GM12878 (cell line): Measurements from ENCODE around the gene ITCH. TPM values are rescaled to one million over a fixed set of nuclear protein-coding genes. Genes with fewer than 3 reads are reported as not detected.
"Not testable (repeated sequence)": the region's sequence is repeated elsewhere in the genome, so short reads cannot be mapped to it uniquely, and the experiment has no call there.

Experiments used
- ATAC-seq: fragments of 200-7000 bp; cut with Tn5 transposase; 3 replicates; pipeline ENCODE4 v1.9.1; 2020; ENCODE audit warnings: mild to moderate bottlenecking, moderate library complexity
- BruUV-seq: library from RNA; stranded (reverse); fragments of 400-500 nt; replicated peaks from 2 replicates; lab custom pipeline; 2021; lab: Mats Ljungman, UMichigan
- CTCF ChIA-PET: fragments of 300-600 bp; sonication (Branson Sonifier 250); formaldehyde crosslinking; extraction: SDS; loops from one replicate; lab custom pipeline; 2021; ENCODE audit warnings: inconsistent platforms; lab: Yijun Ruan, JAX
- POLR2A ChIA-PET: fragments of 350-600 bp; formaldehyde crosslinking; extraction: SDS; loops from one replicate; lab custom pipeline; 2021; ENCODE audit warnings: inconsistent platforms; lab: Charles Lee
- RAD21 ChIA-PET: fragments of 300-600 bp; sonication (Branson Sonifier 250); formaldehyde crosslinking; loops from one replicate; lab custom pipeline; 2023; ENCODE audit warnings: antibody characterized with exemption; ENCODE audit not compliant: unreplicated experiment; lab: Charles Lee
- SMC1A ChIA-PET: fragments of 300-600 bp; sonication (Branson Sonifier 250); formaldehyde crosslinking; loops from one replicate; lab custom pipeline; 2023; ENCODE audit not compliant: unreplicated experiment, uncharacterized antibody; lab: Charles Lee
- DNase-seq: peaks from one replicate; pipeline ENCODE4 v3.0.0-alpha.2; 2011; ENCODE audit warnings: low read depth, low spot score
- FAIRE-seq: peaks from 3 replicates; lab custom pipeline; 2011; peaks lifted over from hg19 to GRCh38; lab: Jason Lieb, UNC
- H2AFZ ChIP-seq: 2 replicates; pipeline ENCODE4 v1.6.0; 2011; ENCODE audit warnings: low read depth, low read length, control low read depth; ENCODE audit not compliant: control insufficient read depth
- H3K27ac ChIP-seq: 2 replicates; pipeline ENCODE4 v1.5.1; 2011; ENCODE audit warnings: control low read depth; ENCODE audit not compliant: control insufficient read depth, insufficient read depth
- H3K27me3 ChIP-seq, 2 experiments: replicated peaks in 1 of 2; 2 replicates each; pipeline versions ENCODE4 v1.6.0 to v1.6.1; 2011; ENCODE audit warnings: low read length in 1 of 2; ENCODE audit not compliant: control insufficient read depth in 2 of 2, insufficient read depth in 2 of 2
- H3K36me3 ChIP-seq, 2 experiments: 2 replicates each; pipeline ENCODE4 v1.5.1; 2011; ENCODE audit warnings: low read length in 1 of 2; ENCODE audit not compliant: control insufficient read depth in 2 of 2, insufficient read depth in 2 of 2
- H3K4me1 ChIP-seq: 2 replicates; pipeline ENCODE4 v1.6.1; 2011; ENCODE audit warnings: mild to moderate bottlenecking, low read length, moderate library complexity, mixed read lengths; ENCODE audit not compliant: control insufficient read depth, insufficient read depth
- H3K4me2 ChIP-seq: 2 replicates; pipeline ENCODE4 v1.6.0; 2011; ENCODE audit warnings: control low read depth; ENCODE audit not compliant: control insufficient read depth, insufficient read depth
- H3K4me3 ChIP-seq: fragments of 200-600 bp; sonication (generic); 2 replicates; pipeline ENCODE4 v1.5.1; 2016
- H3K79me2 ChIP-seq: 2 replicates; pipeline ENCODE4 v1.6.0; 2011; ENCODE audit warnings: low read length; ENCODE audit not compliant: control insufficient read depth, insufficient read depth
- H3K9ac ChIP-seq: 2 replicates; pipeline ENCODE4 v1.8.0; 2011; ENCODE audit warnings: low read length, control low read depth, mixed read lengths; ENCODE audit not compliant: control insufficient read depth, insufficient read depth
- H3K9me3 ChIP-seq: replicated peaks from 3 replicates; pipeline ENCODE4 v1.5.1; 2011; ENCODE audit warnings: mild to moderate bottlenecking, low read length; ENCODE audit not compliant: control insufficient read depth, insufficient read depth
- H4K20me1 ChIP-seq: 2 replicates; pipeline ENCODE4 v1.6.0; 2011; ENCODE audit not compliant: control insufficient read depth, insufficient read depth
- BCL3 ChIP-seq: IDR thresholded peaks from 2 replicates; pipeline ENCODE4 v1.6.1; 2011; ENCODE audit warnings: borderline replicate concordance, low read depth, mild to moderate bottlenecking, moderate library complexity, low read length; ENCODE audit not compliant: insufficient read depth, poor library complexity, severe bottlenecking
- CHD2 ChIP-seq: IDR thresholded peaks from 2 replicates; pipeline ENCODE4 v1.6.1; 2011; ENCODE audit warnings: low read depth, low read length, improper control_type of control experiment, borderline replicate concordance
- ELK1 ChIP-seq: IDR thresholded peaks from 2 replicates; pipeline ENCODE4 v1.6.1; 2012; ENCODE audit warnings: low read depth, low read length, improper control_type of control experiment
- EZH2 ChIP-seq: IDR thresholded peaks from 2 replicates; pipeline ENCODE4 v1.6.1; 2012; ENCODE audit warnings: low read depth, mild to moderate bottlenecking, control low read depth, inconsistent platforms, low read length, borderline replicate concordance; ENCODE audit not compliant: control insufficient read depth
- HCFC1 ChIP-seq: fragments of 150-350 bp; IDR thresholded peaks from 2 replicates; pipeline ENCODE4 v1.6.1; 2014; ENCODE audit warnings: low read length
- NBN ChIP-seq: fragments of 450-650 bp; IDR thresholded peaks from 2 replicates; pipeline ENCODE4 v1.6.1; 2016
- NFYB ChIP-seq: IDR thresholded peaks from 2 replicates; pipeline ENCODE4 v1.6.1; 2011; ENCODE audit warnings: low read depth, mild to moderate bottlenecking, low read length, improper control_type of control experiment, moderate library complexity; ENCODE audit not compliant: insufficient read depth
- PBX3 ChIP-seq: IDR thresholded peaks from 2 replicates; pipeline ENCODE4 v1.6.1; 2011; ENCODE audit warnings: mild to moderate bottlenecking, low read depth, low read length, moderate library complexity; ENCODE audit not compliant: insufficient replicate concordance
- SREBF1 ChIP-seq: IDR thresholded peaks from 2 replicates; pipeline ENCODE4 v1.6.1; 2012; ENCODE audit warnings: mild to moderate bottlenecking, low read length
- SREBF2 ChIP-seq: IDR thresholded peaks from 2 replicates; pipeline ENCODE4 v1.6.1; 2012; ENCODE audit warnings: mild to moderate bottlenecking, low read length
- ZBED1 ChIP-seq: IDR thresholded peaks from 2 replicates; pipeline ENCODE4 v1.6.1; 2016; ENCODE audit warnings: borderline replicate concordance
- ZBTB4 ChIP-seq: fragments of 450-650 bp; formaldehyde crosslinking; IDR thresholded peaks from 2 replicates; pipeline ENCODE4 v1.4.0; 2022; ENCODE audit warnings: mild to moderate bottlenecking, moderate library complexity
- WGBS: methylation state at CpG from one replicate; pipeline ENCODE4 v1.1.6; 2016; ENCODE audit warnings: low lambda C conversion rate; ENCODE audit not compliant: insufficient replicate concordance, insufficient coverage; ENCODE audit errors: missing lambda C conversion rate; 5-methylcytosine and 5-hydroxymethylcytosine counted together
- in situ Hi-C: fragments of 300-500 bp; cut with MboI; formaldehyde crosslinking; loops from 9 replicates; pipeline ENCODE4 v1.14.3; 2018; ENCODE audit warnings: mixed read lengths
- intact Hi-C: fragments of 100-400 bp; cut with micrococcal nuclease; formaldehyde crosslinking; loops from one replicate; pipeline ENCODE4 v1.14.2; 2022; ENCODE audit not compliant: unreplicated experiment
- polyA plus RNA-seq, 11 experiments: library from polyadenylated mRNA; depleted of rRNA in 4 of 11; unstranded in 6 of 11; stranded (reverse) in 5 of 11; fragments of >200 nt; fragmentation: Nextera tagmentation in 4 of 11; fragmentation: Illumina TruSeq in 1 of 11; extraction: Ambion mirVana in 4 of 11; extraction: Trizol in 1 of 11; gene quantifications; 1 replicate in 1 of 11; 2 replicates in 10 of 11; pipeline versions ENCODE4 v1.2.1 to v1.2.3, GENCODE V29; 2011 to 2016; ENCODE audit warnings: inconsistent platforms in 2 of 11, missing spikeins in 2 of 11, low read depth in 1 of 11
- total RNA-seq, 4 experiments: library from RNA; depleted of rRNA in 3 of 4; stranded (reverse); fragments of >200 nt in 3 of 4; fragmentation: Illumina TruSeq in 1 of 4; extraction: Trizol in 1 of 4; gene quantifications; 2 replicates each; pipeline versions ENCODE4 v1.2.1 to v1.2.3, GENCODE V29; 2013 to 2021

Gene ITCH
- total and polyA plus RNA-seq, 10 of the 15 experiments (the other 5 are each of a cell fraction or from before 2014, with no cell fraction given), result 7.5 to 46.1 (median 21.5) TPM

GRCh38 chr20:34324541-34324940 is 38.5 kb upstream of the ITCH start:
- intact Hi-C loops, result no loop called here
- Histone ChIP-seq H3K9ac (no peak overlapping the region), H2AFZ (no peak overlapping the region), H3K4me2 (no peak overlapping the region), H3K27me3 (no peaks in the 10 kb centered on the region), H3K9me3 (no peaks in the 10 kb centered on the region; the same call in 2 of the 3 replicates), H3K36me3 (no peaks in the 10 kb centered on the region), H3K4me3 (no peak overlapping the region), H3K27ac (no peak overlapping the region), H3K4me1 (no peaks in the 10 kb centered on the region), H4K20me1 (no peaks in the 10 kb centered on the region), H3K79me2 (no peaks in the 10 kb centered on the region)
- DNase-seq (no peak), FAIRE-seq (no peak), ATAC-seq (no peak)
- WGBS, result 47% methylated on average over 2 of the region's 2 CpGs
- in situ Hi-C loops, result no loop called here
- BruUV-seq, result no TSS peak
- ChIA-PET RAD21 (no interaction called here), SMC1A (no interaction called here), POLR2A (no interaction called here), CTCF (interaction anchor here (0.6 to 1.1 kb wide), 2 partner anchors 9 to 472 kb away, joined by 3 to 4 read pairs; no protein-coding TSS in a partner anchor)
- TF ChIP-seq EZH2, result no peak
- TF ChIP-seq ELK1, result no peak
- TF ChIP-seq PBX3, result no peak
- TF ChIP-seq NFYB, result no peak
- TF ChIP-seq HCFC1, result no peak
- TF ChIP-seq NBN, result no peak
- TF ChIP-seq SREBF1, result no peak
- no peak for TF ChIP-seq SREBF2
- no peak for TF ChIP-seq BCL3
- no peak for TF ChIP-seq ZBED1
- TF ChIP-seq CHD2, result no peak
- TF ChIP-seq ZBTB4 (CRISPR knock-in tag), result no peak
- TF ChIP-seq, all 136 proteins: peak for 0

GRCh38 chr20:34328207-34328606 is 34.9 kb upstream of the ITCH start:
- in situ Hi-C loops, FAIRE-seq: not testable (repeated sequence)
- SMC1A ChIA-PET, result interaction anchor here (0.8 kb wide), 1 partner anchor 10 kb away, joined by 3 read pairs; no protein-coding TSS in a partner anchor

More at GRCh38 chr20:34328207-34328606, 34.9 kb upstream of the ITCH start:
- H3K4me2 ChIP-seq, DNase-seq, ATAC-seq, H3K79me2 ChIP-seq, H3K9ac ChIP-seq, RAD21 ChIA-PET, H4K20me1 ChIP-seq, H3K36me3 ChIP-seq, H3K4me3 ChIP-seq, H3K27me3 ChIP-seq, H3K4me1 ChIP-seq, H3K9me3 ChIP-seq, intact Hi-C loops, BruUV-seq, H2AFZ ChIP-seq, H3K27ac ChIP-seq, POLR2A ChIA-PET, CTCF ChIA-PET: not testable (repeated sequence)
- WGBS, result 90% methylated on average over 4 of the region's 4 CpGs
